ENCODE data around the gene TMEM61. TPM values are rescaled to one million over a fixed set of nuclear protein-coding genes. Genes with fewer than 3 reads are reported as not detected.
"Not testable (repeated sequence)": the region's sequence is repeated elsewhere in the genome, so short reads cannot be mapped to it uniquely, and the experiment has no call there.

TMEM61 gene
- total RNA-seq (2014; rRNA removed; shearing (Covaris generic)): 0.17 TPM in 1 of 2 replicates, not detected in the other

DNA sequence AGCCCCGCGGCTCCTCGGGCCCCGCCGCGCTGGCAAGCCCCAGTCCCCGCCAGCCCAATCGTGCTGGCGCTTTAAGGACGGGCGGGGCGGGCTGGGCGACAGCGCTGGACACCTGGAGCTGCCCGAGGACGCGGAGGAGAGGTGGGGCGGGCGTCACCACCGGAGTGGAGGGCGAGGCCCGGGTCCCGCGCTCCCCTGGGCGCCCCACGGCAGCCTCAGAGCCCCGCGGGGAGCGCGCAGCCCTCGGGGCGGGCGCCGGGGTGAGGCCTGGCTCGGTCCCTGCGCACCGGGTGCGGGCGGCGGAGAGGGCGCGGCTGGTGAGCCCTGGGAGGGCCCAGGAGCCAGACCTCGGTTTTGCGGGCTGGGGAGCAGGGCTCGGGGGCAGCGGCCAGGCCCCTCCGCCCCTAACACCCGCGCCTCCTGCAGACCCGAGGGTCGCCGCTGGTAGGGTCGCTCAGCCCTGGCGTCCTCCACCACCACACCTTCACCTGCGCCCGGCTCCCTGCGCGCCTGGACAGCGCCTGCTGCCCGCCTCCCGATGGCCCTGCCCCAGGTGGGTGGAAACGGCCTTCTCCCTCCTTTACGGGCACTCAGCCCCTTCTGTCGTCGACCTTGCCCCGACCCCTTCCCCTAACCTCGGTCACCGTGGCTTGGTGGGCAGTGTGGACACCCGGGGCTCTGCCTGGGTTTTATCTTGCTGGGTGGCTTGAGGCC lies at the start of gene TMEM61:
TSS of gene TMEM61 (plus strand) at position 101 of the 714 bp plus-strand sequence. CDS start at position 539, 438 bp downstream.
- DNase-seq (ENCODE audit: low spot score): no peak

DNA sequence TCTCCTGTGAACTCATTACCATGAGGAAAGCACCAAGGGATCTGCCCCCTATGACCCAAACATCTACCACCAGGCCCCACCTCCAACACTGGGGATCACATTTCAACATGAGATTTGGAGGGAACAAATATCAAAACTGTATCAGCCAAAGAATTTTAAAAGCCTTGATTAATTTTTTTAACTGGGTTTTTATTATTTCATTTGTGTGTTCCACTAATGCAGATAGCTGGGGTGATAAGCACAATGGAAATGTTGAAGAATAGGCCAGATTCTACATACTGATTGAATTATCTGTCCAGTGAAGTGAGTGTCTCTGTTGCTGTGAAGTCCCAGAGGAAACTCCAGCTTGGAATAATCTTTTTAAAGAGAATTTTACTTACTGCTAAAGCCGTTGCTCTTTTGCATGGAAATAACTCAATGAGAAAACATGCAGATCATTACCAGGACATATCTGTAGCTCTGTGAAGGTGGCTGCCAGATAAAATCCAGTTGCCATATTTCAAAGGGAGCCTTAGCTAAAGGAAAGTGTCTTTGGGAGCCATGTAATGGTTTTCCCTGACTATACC lies 49.1 kb upstream of the TMEM61 start:
- DNase-seq (ENCODE audit: low spot score): no peak

DNA sequence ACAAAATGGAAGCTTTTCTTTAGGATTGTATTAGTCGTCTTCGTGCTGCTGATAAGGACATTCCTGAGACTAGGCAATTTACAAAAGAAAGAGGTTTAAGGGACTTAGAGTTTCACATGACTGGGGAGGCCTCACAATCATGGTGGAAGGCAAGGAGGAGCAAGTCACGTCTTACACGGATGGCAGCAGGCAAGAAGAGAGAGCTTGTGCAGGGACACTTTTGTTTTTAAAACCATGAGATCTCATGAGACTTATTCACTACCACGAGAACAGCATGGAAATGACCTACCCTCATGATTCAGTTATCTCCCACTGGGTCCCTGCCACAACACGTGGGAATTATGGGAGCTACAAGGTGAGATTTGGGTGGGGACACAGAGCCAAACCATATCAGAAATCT lies 46.3 kb upstream of the TMEM61 start:
- DNase-seq (ENCODE audit: low spot score): not testable (repeated sequence)

DNA sequence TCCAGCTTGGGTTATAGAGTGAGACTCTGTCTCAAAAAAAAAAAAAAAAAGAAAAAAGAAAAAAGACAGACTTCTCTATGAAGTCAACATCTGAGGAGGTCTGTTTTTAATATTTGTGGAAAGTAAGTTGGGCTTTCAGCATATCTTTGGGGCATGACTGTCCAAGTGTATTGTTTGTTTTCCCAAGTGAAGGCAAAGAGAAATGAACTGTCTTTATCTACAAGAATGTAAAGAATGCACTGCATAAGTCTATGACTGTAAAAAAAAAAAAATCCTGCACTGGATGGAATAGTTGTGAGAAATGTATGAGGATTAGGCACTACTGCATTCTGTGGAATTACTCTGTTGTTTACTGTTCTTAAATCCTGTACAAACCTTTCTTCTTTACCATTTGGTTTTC lies 45.6 kb upstream of the TMEM61 start:
- peak; percentile 77 for DNase-seq (ENCODE audit: low spot score)

DNA sequence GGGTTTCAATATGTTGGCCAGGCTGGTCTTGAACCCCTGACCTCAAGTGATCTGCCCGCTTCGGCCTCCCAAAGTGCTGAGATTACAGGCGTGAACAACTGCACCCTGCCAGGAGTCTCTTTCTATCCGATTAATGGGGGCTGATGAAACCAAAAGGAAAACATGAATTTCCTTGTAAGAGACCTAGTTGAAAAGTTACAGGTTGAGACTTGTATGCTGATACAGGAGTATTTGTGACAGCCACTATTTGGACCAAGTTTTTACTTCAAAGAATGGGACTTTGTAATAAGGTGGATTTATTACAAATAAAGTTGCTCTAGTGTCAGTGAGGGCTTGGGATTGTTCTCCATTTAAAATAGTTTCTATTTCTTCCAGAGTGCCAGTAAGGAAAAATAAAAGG lies 43.6 kb upstream of the TMEM61 start:
- DNase-seq (ENCODE audit: low spot score): no peak

DNA sequence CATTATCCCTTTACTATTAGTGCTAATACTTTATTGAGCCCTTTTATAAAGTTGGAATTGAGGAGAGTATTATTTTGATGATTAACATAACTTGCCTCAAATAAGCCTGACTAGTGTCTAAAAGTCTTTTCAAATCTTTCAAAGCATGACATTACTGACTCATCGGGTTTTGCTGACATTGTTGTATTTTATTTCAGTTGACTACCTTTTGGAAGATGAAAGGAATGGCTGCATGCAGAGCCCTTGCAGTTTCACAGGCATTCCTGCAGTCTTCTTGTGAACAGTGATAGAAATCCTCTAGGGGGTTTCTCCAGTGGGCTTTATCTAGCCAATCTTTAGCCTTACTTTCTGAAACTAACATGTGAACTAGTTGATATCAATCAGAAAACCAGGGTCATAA lies 43.0 kb upstream of the TMEM61 start:
- DNase-seq (ENCODE audit: low spot score): no peak

DNA sequence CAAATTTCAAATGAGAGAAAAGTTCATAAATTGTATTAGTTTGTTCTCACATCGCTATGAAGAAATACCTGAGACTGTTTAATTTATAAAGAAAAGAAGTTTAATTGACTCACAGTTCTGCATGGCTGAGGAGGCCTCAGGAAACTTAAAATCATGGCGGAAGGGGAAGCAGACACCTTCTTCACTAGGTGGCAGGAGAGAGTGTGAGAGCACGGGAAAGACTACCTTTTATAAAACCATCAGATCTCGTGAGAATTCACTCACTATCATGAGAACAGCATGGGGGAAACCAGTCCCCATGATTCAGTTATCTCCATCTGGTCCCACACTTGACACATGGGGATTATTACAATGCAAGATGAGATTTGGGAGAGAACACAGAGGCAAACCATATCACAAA lies 41.5 kb upstream of the TMEM61 start:
- not testable (repeated sequence) for DNase-seq (ENCODE audit: low spot score)

DNA sequence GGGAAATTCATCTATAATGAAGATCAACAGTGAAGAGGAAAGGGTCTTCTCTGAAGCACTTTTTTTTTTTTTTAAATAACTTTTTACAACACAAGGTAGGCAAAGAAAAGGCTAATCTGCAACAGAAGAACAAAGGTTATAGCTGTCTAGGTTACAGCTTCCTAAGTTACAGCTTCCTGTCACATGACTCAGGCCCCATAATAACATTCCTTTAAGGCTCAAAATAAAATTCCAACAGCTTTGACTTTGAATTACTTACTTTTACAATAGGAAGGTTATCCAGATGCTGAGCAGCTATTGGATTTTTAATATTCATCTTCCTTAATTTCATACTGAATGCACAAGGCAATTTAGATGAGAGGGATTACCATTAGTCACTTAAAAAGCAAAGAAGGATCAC lies 40.4 kb upstream of the TMEM61 start:
- no peak for DNase-seq (ENCODE audit: low spot score)

DNA sequence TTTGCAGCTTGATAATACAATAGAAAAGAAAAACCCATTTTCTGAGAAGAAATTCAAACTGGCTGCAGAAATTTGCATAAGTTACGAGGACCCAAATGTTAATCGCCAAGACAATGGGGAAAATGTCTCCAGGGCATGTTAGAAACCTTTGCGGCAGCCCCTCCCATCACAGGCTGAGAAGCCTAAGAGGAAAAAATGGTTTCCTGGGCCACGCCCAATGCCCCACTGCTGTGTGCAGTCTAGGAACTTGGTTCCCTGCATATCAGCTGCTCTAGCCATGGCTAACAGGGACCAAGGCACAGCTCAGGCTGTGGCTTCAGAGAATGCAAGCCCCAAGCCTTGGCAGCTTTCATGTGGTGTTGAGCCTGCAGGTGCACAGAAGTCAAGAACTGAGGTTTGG lies 37.5 kb upstream of the TMEM61 start:
- DNase-seq (ENCODE audit: low spot score): no peak

DNA sequence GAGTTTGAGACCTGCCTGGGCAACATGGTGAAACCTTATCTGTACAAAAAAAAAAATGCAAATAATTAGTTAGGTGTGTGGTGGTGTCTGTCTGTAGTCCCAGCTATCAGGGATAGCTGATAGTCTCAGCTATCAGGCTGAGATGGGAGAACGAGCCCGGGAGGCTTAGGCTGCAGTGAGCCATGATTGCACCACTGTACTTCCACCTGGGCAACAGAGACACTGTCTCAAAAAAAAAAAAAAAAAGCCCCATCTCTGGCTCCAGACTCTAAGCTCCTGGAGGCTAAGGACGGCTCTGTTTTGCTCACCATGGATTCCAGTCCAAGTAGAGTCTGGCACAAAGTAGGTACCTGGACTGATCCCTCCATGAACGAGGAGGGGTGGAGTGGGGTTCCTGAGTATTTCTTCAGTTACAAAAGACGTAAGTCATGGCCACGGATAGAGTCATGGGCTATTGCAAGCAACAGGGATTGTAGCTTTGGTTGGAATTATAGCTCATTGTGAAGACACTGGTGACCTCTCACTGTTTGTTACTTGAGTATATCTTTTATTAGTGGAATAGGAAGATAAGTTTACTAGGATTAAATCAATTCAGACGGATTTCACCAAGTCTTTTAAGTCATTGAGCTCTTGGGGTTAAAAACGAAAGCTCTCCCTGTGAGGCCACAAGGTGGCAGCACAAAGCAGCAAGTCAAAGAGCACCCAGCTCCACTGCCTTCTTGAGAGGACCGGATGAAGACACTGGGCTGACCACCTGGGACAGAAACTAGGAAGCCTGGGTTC lies 35.6 kb upstream of the TMEM61 start:
- peak; percentile 80 for DNase-seq (ENCODE audit: low spot score)

DNA sequence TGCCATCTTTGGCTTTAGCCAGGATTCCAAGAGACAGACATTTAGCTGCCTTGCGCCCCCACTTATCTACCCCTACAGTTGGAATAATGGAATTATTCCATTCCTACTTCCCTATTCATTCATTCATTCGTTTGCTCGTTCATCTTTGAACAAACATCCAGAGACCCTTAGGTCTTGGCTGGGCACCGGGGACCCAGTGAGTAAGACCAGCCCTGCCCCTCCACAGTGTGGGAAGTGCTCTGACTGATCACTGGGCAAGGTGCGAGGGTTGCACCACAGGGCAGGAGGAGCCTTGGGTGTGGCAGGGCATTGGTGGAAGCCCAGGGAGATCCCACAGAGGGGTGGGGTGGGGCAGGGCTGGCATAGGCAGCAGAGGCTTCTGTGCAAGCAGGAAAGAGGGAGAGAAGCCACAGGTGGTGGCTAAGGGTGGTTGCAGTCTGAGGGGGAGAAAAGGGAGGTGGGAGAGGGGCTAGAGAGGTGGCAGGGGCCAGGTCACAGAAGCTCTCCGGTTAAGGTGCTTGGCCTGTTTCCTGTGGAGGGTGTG lies 35.0 kb upstream of the TMEM61 start:
- no peak for DNase-seq (ENCODE audit: low spot score)

DNA sequence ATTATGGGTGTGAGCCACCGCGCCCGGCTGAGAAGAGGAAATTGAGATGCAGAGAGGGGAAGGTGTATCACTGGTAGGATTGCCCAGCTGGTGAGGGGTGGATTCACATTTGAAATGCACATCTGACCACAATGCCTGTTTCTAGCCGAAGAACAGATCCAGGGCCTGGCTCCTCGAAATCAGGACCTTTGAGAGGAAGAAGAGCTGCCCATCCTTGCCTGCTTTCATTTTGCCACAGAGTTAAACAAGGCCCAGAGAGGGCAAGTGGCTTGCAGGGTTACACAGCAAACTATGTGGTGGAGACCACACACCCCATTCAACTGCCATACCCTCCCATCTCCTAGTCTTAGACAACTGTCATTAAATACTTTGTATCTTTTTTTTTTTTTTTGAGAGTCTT lies 32.9 kb upstream of the TMEM61 start:
- no peak for DNase-seq (ENCODE audit: low spot score)

DNA sequence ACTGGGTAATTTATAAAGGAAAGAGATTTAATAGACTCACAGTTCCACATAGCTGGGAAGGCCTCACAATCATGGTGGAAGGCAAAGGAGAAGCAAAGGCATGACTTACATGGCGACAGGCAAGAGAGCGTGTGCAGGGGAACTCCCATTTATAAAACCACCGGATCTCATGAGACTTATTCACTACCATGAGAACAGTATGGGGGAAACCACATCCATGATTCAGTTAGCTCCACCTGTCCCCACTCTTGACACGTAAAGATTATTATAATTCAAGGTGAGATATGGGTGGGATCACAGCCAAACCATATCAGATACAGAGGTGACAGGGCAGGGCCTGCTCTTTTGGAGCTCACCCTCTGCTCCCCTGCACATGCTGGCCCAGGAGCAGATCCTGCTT lies 31.4 kb upstream of the TMEM61 start:
- DNase-seq (ENCODE audit: low spot score): no peak

DNA sequence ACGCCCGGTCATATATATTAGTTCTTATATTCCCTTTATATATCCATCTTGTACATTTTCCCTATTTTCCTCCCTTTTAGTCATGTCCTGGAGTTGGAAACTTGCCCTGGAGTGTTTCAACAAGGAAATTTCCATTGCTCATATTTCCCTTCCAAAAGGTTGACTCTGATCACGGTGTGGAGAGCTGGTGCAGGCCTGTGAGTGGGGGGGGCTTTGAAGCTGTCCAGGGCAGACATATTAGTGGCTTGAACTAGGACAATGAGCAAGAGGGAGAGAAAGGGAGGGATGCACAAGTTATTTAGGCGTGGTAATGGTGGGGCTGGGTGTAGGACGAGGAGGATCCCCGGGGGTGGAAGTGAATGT lies 30.4 kb upstream of the TMEM61 start:
- no peak for DNase-seq (ENCODE audit: low spot score)

DNA sequence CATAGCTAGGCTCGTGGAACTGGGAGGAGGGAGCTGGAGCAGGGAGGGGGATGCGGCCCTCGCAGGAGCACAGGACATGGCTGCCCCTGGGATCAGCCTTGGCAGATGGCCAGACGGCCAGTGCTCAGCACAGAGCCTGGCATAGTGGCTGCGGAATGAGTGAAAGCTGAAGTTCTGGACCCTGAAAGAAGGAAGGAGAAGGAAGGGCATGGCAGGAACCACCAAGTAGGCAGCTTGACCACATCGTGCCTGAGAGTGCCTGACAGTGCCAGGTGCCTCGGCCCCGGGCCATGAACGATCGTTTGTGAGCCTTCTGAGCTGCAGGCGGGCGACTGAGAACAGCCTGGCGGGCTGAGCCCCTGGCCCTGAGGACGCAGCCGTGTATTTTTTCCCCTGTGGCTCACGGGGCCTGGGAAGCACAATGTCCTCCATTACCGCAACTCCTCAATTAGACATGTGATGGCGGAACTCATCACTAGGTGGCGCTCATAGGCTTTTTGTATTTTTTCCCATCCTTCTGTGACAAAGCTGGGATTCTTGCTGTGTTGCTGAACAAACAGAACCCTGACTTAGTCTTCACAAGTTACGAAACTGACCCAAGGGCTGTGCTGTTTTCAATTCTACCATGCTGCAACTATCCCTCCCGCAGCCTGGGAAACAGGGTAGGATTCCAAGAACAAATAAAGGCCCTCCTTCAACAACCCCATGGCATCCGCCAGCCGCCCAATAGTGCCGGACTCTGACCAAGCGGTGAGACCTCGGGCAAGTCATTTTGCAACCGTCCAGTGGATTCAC lies 29.9 kb upstream of the TMEM61 start:
- DNase-seq (ENCODE audit: low spot score): peak; percentile 71

DNA sequence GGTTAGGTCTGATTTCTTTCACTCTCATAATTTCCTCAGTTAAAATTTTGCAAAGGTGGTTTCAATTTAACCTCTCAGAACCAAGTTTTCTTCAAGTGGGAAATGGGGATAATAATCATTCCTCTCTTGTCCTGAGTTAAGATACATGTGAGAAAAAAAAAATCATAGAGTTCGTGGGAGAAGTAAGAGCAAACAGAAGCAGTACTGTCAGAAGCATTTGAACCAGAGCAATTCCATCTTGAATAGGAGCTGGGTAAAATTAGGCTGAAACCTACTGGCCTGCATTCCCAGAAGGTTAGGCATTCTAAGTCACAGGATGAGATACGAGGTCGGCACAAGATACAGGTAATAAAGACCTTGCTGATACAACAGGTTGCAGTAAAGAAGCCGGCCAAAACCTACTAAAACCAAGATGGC lies 28.6 kb upstream of the TMEM61 start:
- DNase-seq (ENCODE audit: low spot score): no peak

DNA sequence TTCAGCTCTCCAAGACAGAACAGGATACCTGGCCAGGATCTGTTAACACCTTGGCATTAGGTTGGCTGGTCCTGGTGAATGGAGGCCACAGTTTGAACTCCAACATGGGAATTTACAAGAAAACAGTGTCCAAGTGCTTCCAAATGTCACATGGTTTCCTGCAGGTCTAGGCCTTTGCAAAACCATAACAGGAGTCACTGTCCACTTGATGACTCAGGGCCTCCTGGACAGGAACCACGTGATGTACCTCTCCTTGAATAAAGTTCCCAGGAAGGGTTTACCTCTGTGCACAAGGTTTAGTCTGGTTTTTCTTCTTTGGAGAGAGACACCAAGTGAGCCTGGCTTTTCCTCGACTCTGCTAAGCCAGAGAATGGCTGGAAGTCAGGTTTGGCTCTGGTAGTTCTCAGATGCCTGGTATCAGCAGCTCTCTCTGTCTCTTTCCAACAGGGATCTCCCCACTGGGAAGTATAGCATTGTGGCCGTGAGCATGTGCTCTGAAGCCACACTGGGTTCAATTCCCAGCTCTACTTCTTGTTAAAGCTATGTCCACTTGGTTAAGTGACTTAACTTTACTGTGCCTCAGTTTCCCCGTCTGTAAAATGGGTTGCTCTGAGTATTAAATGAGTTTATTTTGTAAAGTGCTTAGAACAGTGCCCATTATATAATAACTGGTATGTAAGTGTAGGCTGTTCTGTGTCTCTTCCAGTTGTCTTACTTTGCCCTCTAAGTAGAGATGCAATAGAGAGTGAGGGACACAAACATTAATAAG lies 27.3 kb upstream of the TMEM61 start:
- no peak for DNase-seq (ENCODE audit: low spot score)

DNA sequence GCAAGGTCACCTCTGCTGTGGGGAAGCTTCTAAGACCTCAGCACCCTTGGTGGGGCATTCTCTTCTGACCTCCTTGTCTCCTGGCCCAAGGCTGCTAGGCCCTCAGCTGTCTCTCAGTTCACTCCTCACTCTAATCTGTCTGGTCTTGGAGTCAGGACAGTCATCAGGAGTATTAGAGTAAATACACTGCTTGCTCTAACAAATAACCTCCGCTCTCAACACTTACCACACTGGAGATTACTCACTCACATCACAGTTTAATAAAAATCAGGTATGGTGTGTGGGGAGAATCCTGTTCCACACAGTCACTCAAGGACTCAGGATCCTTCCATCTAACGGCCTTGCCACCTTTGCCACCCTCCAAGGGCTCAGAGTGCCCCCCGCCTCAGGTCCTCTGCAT lies 26.6 kb upstream of the TMEM61 start:
- no peak for DNase-seq (ENCODE audit: low spot score)

DNA sequence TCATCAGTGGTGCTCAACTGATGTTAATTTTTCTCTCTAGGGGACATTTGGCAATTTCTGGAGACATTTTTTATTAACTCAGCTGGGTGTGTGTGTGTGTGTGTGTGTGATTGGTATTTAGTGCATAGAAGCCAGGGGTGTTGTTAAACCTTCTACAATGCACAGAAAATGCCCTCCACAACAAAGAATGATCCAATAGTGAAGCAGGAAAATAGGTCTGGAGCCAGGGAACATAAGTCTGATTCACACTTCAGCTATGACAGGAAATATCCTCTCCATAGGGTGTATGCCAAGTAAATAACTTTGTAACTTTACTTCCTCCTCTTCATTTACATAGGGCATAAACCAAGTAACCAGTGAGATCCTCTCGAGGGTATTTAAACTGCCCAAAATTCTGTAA lies 25.1 kb upstream of the TMEM61 start:
- DNase-seq (ENCODE audit: low spot score): no peak

DNA sequence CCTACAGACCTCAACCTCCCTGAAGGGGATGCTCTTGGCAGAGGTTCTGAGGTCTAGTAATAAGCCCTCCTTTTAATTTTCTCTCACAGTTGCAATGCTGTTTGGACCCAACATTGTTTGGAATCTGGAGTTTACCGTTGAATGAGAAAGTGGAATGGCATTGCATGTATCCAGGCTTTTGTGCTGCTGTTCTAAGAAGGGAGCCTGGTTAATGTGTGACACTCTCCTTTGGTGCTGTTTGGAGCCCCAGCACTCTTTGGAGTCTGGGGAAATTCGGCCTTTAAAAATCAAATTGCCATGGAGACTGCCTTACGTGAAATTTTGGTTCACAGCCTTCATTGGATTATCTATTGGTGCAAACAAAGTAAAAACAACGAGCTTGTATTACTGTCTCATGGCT lies 23.7 kb upstream of the TMEM61 start:
- no peak for DNase-seq (ENCODE audit: low spot score)

DNA sequence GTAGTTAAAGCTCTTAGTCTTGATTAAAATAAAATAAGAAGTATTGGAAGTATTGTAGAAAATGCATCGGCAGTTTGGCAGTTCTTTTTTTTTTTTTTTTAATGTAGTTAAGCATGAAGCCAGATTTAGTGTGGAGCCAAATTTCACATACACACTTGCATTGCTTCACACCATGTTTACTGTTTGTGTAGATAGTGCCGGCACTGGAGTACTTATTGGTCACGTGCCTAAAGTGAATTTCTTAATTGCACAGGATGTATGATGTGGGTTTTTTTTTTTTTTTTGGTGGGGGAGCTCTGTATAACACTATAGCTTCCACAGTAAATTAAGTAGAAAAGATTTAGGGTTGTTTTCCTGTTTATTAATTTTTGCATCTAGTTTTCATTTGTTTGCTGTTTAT lies 21.2 kb upstream of the TMEM61 start:
- no peak for DNase-seq (ENCODE audit: low spot score)
